NT2/D1 (cell line): ENCODE data around the gene LRTM1.

ENCODE experiments used
- SUZ12 ChIP-seq: IDR thresholded peaks from 2 replicates; pipeline ENCODE4 v1.6.1; 2011; ENCODE audit not compliant: insufficient read length, insufficient read depth; ENCODE audit errors: extremely low read depth
- YY1 ChIP-seq: IDR thresholded peaks from 2 replicates; pipeline ENCODE4 v1.6.1; 2011; ENCODE audit not compliant: insufficient read length, insufficient read depth
- ZNF274 ChIP-seq: IDR thresholded peaks from 2 replicates; pipeline ENCODE4 v1.6.1; 2011; ENCODE audit warnings: mild to moderate bottlenecking, low read depth, low read length

DNA sequence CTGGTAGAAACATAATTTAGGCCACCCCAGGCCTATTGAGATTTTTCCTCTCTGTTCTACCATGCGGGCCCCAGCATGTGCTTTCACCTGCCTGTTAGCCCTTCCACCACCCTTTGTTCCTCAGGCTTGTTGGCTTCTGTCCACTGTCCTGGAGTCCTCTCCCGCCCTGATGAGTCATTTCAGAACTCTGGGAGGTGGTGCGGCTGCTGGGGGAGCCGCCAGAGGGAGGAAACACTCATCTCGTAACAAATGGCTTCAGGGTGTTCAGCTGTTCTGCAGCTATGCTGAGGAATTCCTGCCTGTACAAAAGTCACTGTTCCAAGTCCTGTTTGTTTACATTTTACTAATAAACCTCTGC lies 36.3 kb downstream of the LRTM1 start:
- no peak for TF ChIP-seq ZNF274
- TF ChIP-seq YY1 = no peak
- TF ChIP-seq SUZ12 = no peak
